K562 (cell line): ENCODE data around the gene ACAP3. TPM values are rescaled to one million over a fixed set of nuclear protein-coding genes. Genes with fewer than 3 reads are reported as not detected.
A peak's percentile ranks its signal among the peaks of the same experiment; 100 is the strongest.

Source experiments
- HDAC6 ChIP-seq: IDR thresholded peaks from 2 replicates; pipeline ENCODE4 v1.6.1; 2012; ENCODE audit warnings: low read depth, mild to moderate bottlenecking, control low read depth, inconsistent platforms, low read length, moderate library complexity
- NFRKB ChIP-seq: fragments of 450-650 bp; IDR thresholded peaks from 2 replicates; pipeline ENCODE4 v1.6.1; 2016; ENCODE audit warnings: low read depth
- PHF21A ChIP-seq: fragments of 450-650 bp; IDR thresholded peaks from 2 replicates; pipeline ENCODE4 v1.6.1; 2017; ENCODE audit warnings: low read depth, borderline replicate concordance
- PHTF2 ChIP-seq: fragments of 250-450 bp; sonication (Bioruptor Pico); IDR thresholded peaks from 2 replicates; pipeline ENCODE4 v1.5.0; 2021; ENCODE audit warnings: mild to moderate bottlenecking
- TCF7L2 ChIP-seq: fragments of 150-350 bp; IDR thresholded peaks from 2 replicates; pipeline ENCODE4 v1.6.1; 2016; ENCODE audit warnings: low read depth, mild to moderate bottlenecking, low read length, moderate library complexity
- TSC22D4 ChIP-seq: fragments of 450-650 bp; IDR thresholded peaks from 2 replicates; pipeline ENCODE4 v1.6.1; 2016; ENCODE audit warnings: missing genetic modification characterization, missing biosample characterization, control low read depth
- ZNF282 ChIP-seq: sonication (generic); formaldehyde crosslinking; IDR thresholded peaks from 2 replicates; pipeline ENCODE4 v1.8.1; 2023; ENCODE audit warnings: missing genetic modification reagents
- ZNF445 ChIP-seq: fragments of 250-450 bp; sonication (Bioruptor Pico); IDR thresholded peaks from 2 replicates; pipeline ENCODE4 v1.4.0; 2020; ENCODE audit warnings: low read depth, mild to moderate bottlenecking, moderate library complexity
- polyA plus RNA-seq, 8 experiments: library from polyadenylated mRNA; depleted of rRNA in 4 of 8; stranded (reverse) in 5 of 8; unstranded in 3 of 8; fragments of >200 nt; fragmentation: Nextera tagmentation in 2 of 8; fragmentation: Illumina TruSeq in 1 of 8; extraction: Ambion mirVana in 2 of 8; extraction: Trizol in 1 of 8; gene quantifications; 2 replicates each; pipeline versions ENCODE4 v1.2.1 to v1.2.3, GENCODE V29; 2011 to 2014; ENCODE audit warnings: inconsistent platforms in 1 of 8, missing spikeins in 1 of 8
- total RNA-seq, 7 experiments: library from RNA; depleted of rRNA in 6 of 7; stranded (reverse); fragments of >200 nt in 6 of 7; fragmentation: Illumina TruSeq in 2 of 7; extraction: Trizol in 2 of 7; gene quantifications; 2 replicates each; pipeline versions ENCODE4 v1.2.1 to v1.2.3, GENCODE V29; 2011 to 2021; ENCODE audit warnings: low replicate concordance in 1 of 7
- TF ChIP-seq, protein P1 (sequence below), 2 experiments: fragments of 450-650 bp; IDR thresholded peaks; 2 replicates each; pipeline ENCODE4 v1.6.1; 2016; ENCODE audit warnings: mild to moderate bottlenecking in 2 of 2, borderline replicate concordance in 1 of 2, low read depth in 1 of 2, moderate library complexity in 1 of 2
- TF ChIP-seq, protein P2 (sequence below): fragments of 250-450 bp; sonication (Bioruptor Pico); IDR thresholded peaks from 2 replicates; pipeline ENCODE4 v1.4.0; 2020
- TF ChIP-seq, protein P3 (sequence below): fragments of 250-450 bp; sonication (Bioruptor Pico); IDR thresholded peaks from 2 replicates; pipeline ENCODE4 v1.8.0; 2022; ENCODE audit warnings: inconsistent platforms

ACAP3 gene
- total and polyA plus RNA-seq, 9 of the 15 experiments (the other 6 are each of a cell fraction or from before 2014, with no cell fraction given), result 0.01 to 49.0 (median 12.0) TPM

DNA sequence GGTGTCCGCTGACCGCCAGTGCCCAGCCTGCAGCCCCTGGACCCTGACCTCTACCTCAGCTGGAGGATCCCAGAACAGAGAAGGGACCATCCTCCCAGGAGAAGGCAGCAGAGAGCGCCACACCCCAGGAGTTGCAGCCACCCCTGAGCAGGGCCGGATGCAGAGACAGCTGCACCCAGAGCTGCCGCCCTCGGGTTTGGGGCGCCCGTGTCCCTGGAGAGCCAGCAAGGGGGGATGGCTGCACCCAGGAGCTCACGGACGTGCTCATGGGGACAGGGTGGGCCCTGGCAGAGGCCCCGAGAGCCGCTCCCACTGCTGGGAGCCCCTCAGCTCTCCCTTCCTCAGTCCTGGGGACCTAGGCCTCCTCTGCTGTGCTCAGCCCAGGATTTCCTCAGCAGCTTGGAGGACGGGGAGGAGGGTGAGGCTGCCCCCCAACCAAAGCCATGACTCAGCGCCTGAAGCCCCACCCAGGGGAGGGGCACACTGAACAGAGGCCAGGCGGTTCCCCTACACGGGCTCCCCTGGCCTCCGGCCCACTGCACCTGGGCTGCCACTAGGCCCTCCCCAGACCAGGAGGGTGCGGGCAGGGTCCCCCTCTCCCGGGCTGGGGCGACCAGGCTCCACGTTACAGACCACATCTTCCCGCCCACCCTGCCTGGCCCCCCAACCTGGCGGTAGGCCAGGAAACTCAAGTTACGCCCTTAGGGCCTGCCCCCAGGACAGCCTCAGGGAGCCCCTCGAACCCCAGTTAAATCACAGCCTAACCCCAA, 2.2 kb downstream of the ACAP3 start (continued):
- TF ChIP-seq, protein P1, sequence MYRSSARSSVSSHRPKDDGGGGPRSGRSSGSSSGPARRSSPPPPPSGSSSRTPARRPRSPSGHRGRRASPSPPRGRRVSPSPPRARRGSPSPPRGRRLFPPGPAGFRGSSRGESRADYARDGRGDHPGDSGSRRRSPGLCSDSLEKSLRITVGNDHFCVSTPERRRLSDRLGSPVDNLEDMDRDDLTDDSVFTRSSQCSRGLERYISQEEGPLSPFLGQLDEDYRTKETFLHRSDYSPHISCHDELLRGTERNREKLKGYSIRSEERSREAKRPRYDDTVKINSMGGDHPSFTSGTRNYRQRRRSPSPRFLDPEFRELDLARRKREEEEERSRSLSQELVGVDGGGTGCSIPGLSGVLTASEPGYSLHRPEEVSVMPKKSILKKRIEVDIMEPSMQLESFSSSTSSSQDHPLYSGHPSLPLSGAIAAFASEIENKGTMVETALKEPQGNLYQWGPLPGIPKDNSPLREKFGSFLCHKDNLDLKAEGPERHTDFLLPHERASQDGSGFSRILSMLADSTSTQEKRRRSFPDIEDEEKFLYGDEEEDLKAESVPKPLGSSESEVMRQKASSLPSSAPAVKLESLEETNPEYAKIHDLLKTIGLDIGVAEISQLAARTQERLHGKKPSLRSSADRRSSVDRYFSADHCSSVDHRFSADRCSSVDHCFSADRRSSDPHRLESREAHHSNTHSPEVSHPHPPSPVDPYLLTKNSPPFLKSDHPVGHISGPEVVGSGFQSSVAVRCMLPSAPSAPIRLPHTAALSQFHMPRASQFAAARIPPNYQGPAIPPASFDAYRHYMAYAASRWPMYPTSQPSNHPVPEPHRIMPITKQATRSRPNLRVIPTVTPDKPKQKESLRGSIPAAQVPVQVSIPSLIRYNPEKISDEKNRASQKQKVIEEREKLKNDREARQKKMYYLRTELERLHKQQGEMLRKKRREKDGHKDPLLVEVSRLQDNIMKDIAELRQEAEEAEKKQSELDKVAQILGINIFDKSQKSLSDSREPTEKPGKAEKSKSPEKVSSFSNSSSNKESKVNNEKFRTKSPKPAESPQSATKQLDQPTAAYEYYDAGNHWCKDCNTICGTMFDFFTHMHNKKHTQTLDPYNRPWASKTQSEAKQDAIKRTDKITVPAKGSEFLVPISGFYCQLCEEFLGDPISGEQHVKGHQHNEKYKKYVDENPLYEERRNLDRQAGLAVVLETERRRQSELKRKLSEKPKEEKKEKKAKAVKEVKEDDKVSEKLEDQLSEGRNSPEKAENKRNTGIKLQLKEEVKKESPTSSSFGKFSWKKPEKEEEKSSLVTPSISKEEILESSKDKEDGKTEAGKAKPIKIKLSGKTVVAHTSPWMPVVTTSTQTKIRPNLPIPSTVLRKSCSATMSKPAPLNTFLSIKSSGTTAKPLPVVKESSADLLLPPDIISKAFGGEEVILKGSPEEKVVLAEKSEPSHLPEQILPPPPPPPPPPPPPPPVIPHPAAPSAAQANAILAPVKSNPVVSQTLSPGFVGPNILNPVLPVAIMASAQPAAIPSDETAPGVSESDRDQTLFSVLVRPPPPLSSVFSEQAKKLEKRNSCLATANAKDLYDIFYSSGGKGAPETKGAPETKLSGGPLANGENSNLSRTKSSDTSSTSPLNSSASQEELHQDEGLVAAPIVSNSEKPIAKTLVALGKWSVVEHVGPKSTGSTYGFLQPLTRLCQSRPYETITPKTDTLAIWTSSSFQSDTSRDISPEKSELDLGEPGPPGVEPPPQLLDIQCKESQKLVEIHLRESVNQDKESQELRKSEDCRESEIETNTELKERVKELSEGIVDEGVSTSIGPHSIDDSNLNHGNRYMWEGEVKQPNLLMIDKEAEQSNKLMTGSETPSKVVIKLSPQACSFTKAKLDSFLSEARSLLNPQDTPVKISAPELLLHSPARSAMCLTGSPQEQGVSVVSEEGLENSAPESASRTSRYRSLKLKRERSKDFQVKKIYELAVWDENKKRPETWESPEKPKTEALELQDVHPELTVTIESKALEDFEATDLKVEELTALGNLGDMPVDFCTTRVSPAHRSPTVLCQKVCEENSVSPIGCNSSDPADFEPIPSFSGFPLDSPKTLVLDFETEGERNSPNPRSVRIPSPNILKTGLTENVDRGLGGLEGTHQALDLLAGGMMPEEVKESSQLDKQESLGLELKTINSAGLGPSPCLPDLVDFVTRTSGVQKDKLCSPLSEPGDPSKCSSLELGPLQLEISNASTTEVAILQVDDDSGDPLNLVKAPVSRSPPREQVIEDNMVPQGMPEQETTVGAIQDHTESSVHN (IDR thresholded peaks at IDR 0.05; ENCODE audit: borderline replicate concordance in 1 of 2, low read depth in 1 of 2), result no peak
- TF ChIP-seq, protein P2, sequence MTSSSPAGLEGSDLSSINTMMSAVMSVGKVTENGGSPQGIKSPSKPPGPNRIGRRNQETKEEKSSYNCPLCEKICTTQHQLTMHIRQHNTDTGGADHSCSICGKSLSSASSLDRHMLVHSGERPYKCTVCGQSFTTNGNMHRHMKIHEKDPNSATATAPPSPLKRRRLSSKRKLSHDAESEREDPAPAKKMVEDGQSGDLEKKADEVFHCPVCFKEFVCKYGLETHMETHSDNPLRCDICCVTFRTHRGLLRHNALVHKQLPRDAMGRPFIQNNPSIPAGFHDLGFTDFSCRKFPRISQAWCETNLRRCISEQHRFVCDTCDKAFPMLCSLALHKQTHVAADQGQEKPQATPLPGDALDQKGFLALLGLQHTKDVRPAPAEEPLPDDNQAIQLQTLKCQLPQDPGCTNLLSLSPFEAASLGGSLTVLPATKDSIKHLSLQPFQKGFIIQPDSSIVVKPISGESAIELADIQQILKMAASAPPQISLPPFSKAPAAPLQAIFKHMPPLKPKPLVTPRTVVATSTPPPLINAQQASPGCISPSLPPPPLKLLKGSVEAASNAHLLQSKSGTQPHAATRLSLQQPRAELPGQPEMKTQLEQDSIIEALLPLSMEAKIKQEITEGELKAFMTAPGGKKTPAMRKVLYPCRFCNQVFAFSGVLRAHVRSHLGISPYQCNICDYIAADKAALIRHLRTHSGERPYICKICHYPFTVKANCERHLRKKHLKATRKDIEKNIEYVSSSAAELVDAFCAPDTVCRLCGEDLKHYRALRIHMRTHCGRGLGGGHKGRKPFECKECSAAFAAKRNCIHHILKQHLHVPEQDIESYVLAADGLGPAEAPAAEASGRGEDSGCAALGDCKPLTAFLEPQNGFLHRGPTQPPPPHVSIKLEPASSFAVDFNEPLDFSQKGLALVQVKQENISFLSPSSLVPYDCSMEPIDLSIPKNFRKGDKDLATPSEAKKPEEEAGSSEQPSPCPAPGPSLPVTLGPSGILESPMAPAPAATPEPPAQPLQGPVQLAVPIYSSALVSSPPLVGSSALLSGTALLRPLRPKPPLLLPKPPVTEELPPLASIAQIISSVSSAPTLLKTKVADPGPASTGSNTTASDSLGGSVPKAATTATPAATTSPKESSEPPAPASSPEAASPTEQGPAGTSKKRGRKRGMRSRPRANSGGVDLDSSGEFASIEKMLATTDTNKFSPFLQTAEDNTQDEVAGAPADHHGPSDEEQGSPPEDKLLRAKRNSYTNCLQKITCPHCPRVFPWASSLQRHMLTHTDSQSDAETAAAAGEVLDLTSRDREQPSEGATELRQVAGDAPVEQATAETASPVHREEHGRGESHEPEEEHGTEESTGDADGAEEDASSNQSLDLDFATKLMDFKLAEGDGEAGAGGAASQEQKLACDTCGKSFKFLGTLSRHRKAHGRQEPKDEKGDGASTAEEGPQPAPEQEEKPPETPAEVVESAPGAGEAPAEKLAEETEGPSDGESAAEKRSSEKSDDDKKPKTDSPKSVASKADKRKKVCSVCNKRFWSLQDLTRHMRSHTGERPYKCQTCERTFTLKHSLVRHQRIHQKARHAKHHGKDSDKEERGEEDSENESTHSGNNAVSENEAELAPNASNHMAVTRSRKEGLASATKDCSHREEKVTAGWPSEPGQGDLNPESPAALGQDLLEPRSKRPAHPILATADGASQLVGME (CRISPR knock-in tag), result no peak; the same call in 1 of the 2 replicates
- TF ChIP-seq PHF21A (no peak), PHTF2 (peak; percentile 52; the same call in 1 of the 2 replicates), ZNF282 (CRISPR knock-in tag) (no peak), NFRKB (no peak), TSC22D4 (tag) (no peak), ZNF445 (CRISPR knock-in tag) (no peak), HDAC6 (no peak), TCF7L2 (no peak)
- TF ChIP-seq, protein P3, sequence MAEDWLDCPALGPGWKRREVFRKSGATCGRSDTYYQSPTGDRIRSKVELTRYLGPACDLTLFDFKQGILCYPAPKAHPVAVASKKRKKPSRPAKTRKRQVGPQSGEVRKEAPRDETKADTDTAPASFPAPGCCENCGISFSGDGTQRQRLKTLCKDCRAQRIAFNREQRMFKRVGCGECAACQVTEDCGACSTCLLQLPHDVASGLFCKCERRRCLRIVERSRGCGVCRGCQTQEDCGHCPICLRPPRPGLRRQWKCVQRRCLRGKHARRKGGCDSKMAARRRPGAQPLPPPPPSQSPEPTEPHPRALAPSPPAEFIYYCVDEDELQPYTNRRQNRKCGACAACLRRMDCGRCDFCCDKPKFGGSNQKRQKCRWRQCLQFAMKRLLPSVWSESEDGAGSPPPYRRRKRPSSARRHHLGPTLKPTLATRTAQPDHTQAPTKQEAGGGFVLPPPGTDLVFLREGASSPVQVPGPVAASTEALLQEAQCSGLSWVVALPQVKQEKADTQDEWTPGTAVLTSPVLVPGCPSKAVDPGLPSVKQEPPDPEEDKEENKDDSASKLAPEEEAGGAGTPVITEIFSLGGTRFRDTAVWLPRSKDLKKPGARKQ, result no peak
